GM12878 (cell line): ENCODE measurements around the gene OR5AR1. TPM values are rescaled to one million over a fixed set of nuclear protein-coding genes. Genes with fewer than 3 reads are reported as not detected.
A peak's percentile ranks its signal among the peaks of the same experiment; 100 is the strongest.

Experiments used
- ATAC-seq: fragments of 200-7000 bp; cut with Tn5 transposase; 3 replicates; pipeline ENCODE4 v1.9.1; 2020; ENCODE audit warnings: mild to moderate bottlenecking, moderate library complexity
- BruUV-seq: library from RNA; stranded (reverse); fragments of 400-500 nt; replicated peaks from 2 replicates; lab custom pipeline; 2021; lab: Mats Ljungman, UMichigan
- CTCF ChIA-PET: fragments of 300-600 bp; sonication (Branson Sonifier 250); formaldehyde crosslinking; extraction: SDS; loops from one replicate; lab custom pipeline; 2021; ENCODE audit warnings: inconsistent platforms; lab: Yijun Ruan, JAX
- POLR2A ChIA-PET: fragments of 350-600 bp; formaldehyde crosslinking; extraction: SDS; loops from one replicate; lab custom pipeline; 2021; ENCODE audit warnings: inconsistent platforms; lab: Charles Lee
- RAD21 ChIA-PET: fragments of 300-600 bp; sonication (Branson Sonifier 250); formaldehyde crosslinking; loops from one replicate; lab custom pipeline; 2023; ENCODE audit warnings: antibody characterized with exemption; ENCODE audit not compliant: unreplicated experiment; lab: Charles Lee
- SMC1A ChIA-PET: fragments of 300-600 bp; sonication (Branson Sonifier 250); formaldehyde crosslinking; loops from one replicate; lab custom pipeline; 2023; ENCODE audit not compliant: unreplicated experiment, uncharacterized antibody; lab: Charles Lee
- DNase-seq: peaks from one replicate; pipeline ENCODE4 v3.0.0-alpha.2; 2011; ENCODE audit warnings: low read depth, low spot score
- FAIRE-seq: peaks from 3 replicates; lab custom pipeline; 2011; peaks lifted over from hg19 to GRCh38; lab: Jason Lieb, UNC
- H2AFZ ChIP-seq: 2 replicates; pipeline ENCODE4 v1.6.0; 2011; ENCODE audit warnings: low read depth, low read length, control low read depth; ENCODE audit not compliant: control insufficient read depth
- H3K27ac ChIP-seq: 2 replicates; pipeline ENCODE4 v1.5.1; 2011; ENCODE audit warnings: control low read depth; ENCODE audit not compliant: control insufficient read depth, insufficient read depth
- H3K27me3 ChIP-seq, 2 experiments: replicated peaks in 1 of 2; 2 replicates each; pipeline versions ENCODE4 v1.6.0 to v1.6.1; 2011; ENCODE audit warnings: low read length in 1 of 2; ENCODE audit not compliant: control insufficient read depth in 2 of 2, insufficient read depth in 2 of 2
- H3K36me3 ChIP-seq, 2 experiments: 2 replicates each; pipeline ENCODE4 v1.5.1; 2011; ENCODE audit warnings: low read length in 1 of 2; ENCODE audit not compliant: control insufficient read depth in 2 of 2, insufficient read depth in 2 of 2
- H3K4me1 ChIP-seq: 2 replicates; pipeline ENCODE4 v1.6.1; 2011; ENCODE audit warnings: mild to moderate bottlenecking, low read length, moderate library complexity, mixed read lengths; ENCODE audit not compliant: control insufficient read depth, insufficient read depth
- H3K4me2 ChIP-seq: 2 replicates; pipeline ENCODE4 v1.6.0; 2011; ENCODE audit warnings: control low read depth; ENCODE audit not compliant: control insufficient read depth, insufficient read depth
- H3K4me3 ChIP-seq: fragments of 200-600 bp; sonication (generic); 2 replicates; pipeline ENCODE4 v1.5.1; 2016
- H3K79me2 ChIP-seq: 2 replicates; pipeline ENCODE4 v1.6.0; 2011; ENCODE audit warnings: low read length; ENCODE audit not compliant: control insufficient read depth, insufficient read depth
- H3K9ac ChIP-seq: 2 replicates; pipeline ENCODE4 v1.8.0; 2011; ENCODE audit warnings: low read length, control low read depth, mixed read lengths; ENCODE audit not compliant: control insufficient read depth, insufficient read depth
- H3K9me3 ChIP-seq: replicated peaks from 3 replicates; pipeline ENCODE4 v1.5.1; 2011; ENCODE audit warnings: mild to moderate bottlenecking, low read length; ENCODE audit not compliant: control insufficient read depth, insufficient read depth
- H4K20me1 ChIP-seq: 2 replicates; pipeline ENCODE4 v1.6.0; 2011; ENCODE audit not compliant: control insufficient read depth, insufficient read depth
- ATF7 ChIP-seq: fragments of 450-650 bp; IDR thresholded peaks from 2 replicates; pipeline ENCODE4 v1.6.1; 2016; ENCODE audit warnings: low read depth, mild to moderate bottlenecking
- CHD1 ChIP-seq: IDR thresholded peaks from 2 replicates; pipeline ENCODE4 v1.6.1; 2012; ENCODE audit warnings: low read depth, low read length, improper control_type of control experiment
- ETV6 ChIP-seq, 2 experiments: fragments of 450-650 bp in 1 of 2; IDR thresholded peaks in 1 of 2; conservative IDR thresholded peaks in 1 of 2; 2 replicates each; pipeline ENCODE4 v1.6.1; 2014; ENCODE audit warnings: antibody characterized with exemption in 1 of 2, borderline replicate concordance in 1 of 2, low read depth in 1 of 2, mild to moderate bottlenecking in 1 of 2, moderate library complexity in 1 of 2
- IKZF2 ChIP-seq, 2 experiments: fragments of 450-650 bp; IDR thresholded peaks; 2 replicates each; pipeline ENCODE4 v1.6.1; 2017; ENCODE audit warnings: mild to moderate bottlenecking in 2 of 2, moderate library complexity in 2 of 2
- SIN3A ChIP-seq: IDR thresholded peaks from 2 replicates; pipeline ENCODE4 v1.6.1; 2012; ENCODE audit warnings: low read depth, low read length, improper control_type of control experiment
- SREBF1 ChIP-seq: IDR thresholded peaks from 2 replicates; pipeline ENCODE4 v1.6.1; 2012; ENCODE audit warnings: mild to moderate bottlenecking, low read length
- ZNF274 ChIP-seq: IDR thresholded peaks from one replicate; pipeline ENCODE4 v1.8.0; 2011; ENCODE audit not compliant: insufficient read length, insufficient read depth
- ZNF622 ChIP-seq: fragments of 450-650 bp; IDR thresholded peaks from 2 replicates; pipeline ENCODE4 v1.6.1; 2017; ENCODE audit warnings: mild to moderate bottlenecking, inconsistent platforms
- WGBS: methylation state at CpG from one replicate; pipeline ENCODE4 v1.1.6; 2016; ENCODE audit warnings: low lambda C conversion rate; ENCODE audit not compliant: insufficient replicate concordance, insufficient coverage; ENCODE audit errors: missing lambda C conversion rate; 5-methylcytosine and 5-hydroxymethylcytosine counted together
- in situ Hi-C: fragments of 300-500 bp; cut with MboI; formaldehyde crosslinking; loops from 9 replicates; pipeline ENCODE4 v1.14.3; 2018; ENCODE audit warnings: mixed read lengths
- intact Hi-C: fragments of 100-400 bp; cut with micrococcal nuclease; formaldehyde crosslinking; loops from one replicate; pipeline ENCODE4 v1.14.2; 2022; ENCODE audit not compliant: unreplicated experiment
- polyA plus RNA-seq, 11 experiments: library from polyadenylated mRNA; depleted of rRNA in 4 of 11; unstranded in 6 of 11; stranded (reverse) in 5 of 11; fragments of >200 nt; fragmentation: Nextera tagmentation in 4 of 11; fragmentation: Illumina TruSeq in 1 of 11; extraction: Ambion mirVana in 4 of 11; extraction: Trizol in 1 of 11; gene quantifications; 1 replicate in 1 of 11; 2 replicates in 10 of 11; pipeline versions ENCODE4 v1.2.1 to v1.2.3, GENCODE V29; 2011 to 2016; ENCODE audit warnings: inconsistent platforms in 2 of 11, missing spikeins in 2 of 11, low read depth in 1 of 11
- total RNA-seq, 4 experiments: library from RNA; depleted of rRNA in 3 of 4; stranded (reverse); fragments of >200 nt in 3 of 4; fragmentation: Illumina TruSeq in 1 of 4; extraction: Trizol in 1 of 4; gene quantifications; 2 replicates each; pipeline versions ENCODE4 v1.2.1 to v1.2.3, GENCODE V29; 2013 to 2021
- TF ChIP-seq, protein P1 (sequence below): fragments of 450-650 bp; formaldehyde crosslinking; IDR thresholded peaks from 2 replicates; pipeline ENCODE4 v1.4.0; 2022; ENCODE audit warnings: mild to moderate bottlenecking, moderate library complexity
- TF ChIP-seq, protein P2 (sequence below): fragments of 450-650 bp; formaldehyde crosslinking; IDR thresholded peaks from 2 replicates; pipeline ENCODE4 v1.4.0; 2020; ENCODE audit warnings: mild to moderate bottlenecking, moderate library complexity

OR5AR1 gene
- total and polyA plus RNA-seq, 10 of the 15 experiments (the other 5 are each of a cell fraction or from before 2014, with no cell fraction given) = not detected

DNA sequence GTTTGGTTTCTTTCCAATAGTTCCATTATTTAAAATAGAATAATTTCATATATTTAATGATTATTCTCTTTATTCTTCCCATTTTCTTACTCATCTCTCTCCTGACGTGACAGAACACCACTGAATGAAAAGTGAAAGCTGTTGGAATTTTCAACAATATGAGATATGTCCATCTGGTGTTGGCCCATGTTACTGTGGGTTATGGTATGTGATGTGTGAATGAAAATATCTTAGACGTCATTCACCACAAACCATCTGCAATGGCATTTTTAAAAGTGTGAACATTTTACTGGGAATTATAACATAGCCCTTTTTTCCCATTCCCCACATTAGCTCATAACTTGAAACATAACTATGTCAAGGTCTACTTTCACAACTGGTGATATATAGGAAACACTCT lies 37.5 kb upstream of the OR5AR1 start:
- RAD21 ChIA-PET = interaction anchor here (2.6 kb wide), 1 partner anchor 156 kb away, joined by 12 read pairs; no protein-coding TSS in a partner anchor

DNA sequence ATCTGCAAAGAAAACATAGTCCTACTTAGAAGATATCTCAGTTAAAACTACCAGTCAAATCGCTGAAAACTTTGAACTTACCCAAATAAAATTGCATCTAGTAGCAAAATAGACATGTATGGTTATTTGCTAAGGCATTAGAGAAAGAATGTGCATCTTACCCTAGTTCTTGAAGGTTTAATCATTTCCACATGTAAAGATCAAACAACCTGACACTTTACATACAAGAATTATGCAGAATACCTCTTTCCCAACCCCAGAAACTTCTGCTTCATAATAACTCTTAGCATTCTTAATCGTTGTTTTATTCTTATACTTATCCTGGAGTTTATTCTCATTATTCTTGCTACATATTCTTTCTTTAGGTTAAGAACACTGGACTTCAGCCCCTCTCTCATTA lies 31.2 kb upstream of the OR5AR1 start:
- H4K20me1 ChIP-seq = no peaks in the 10 kb centered on the region
- H3K4me3 ChIP-seq = no peak overlapping the region
- H3K36me3 ChIP-seq = no peaks in the 10 kb centered on the region
- WGBS = 16% methylated on average over 2 of the region's 2 CpGs
- FAIRE-seq = no peak
- intact Hi-C loops = no loop called here
- H3K4me2 ChIP-seq = no peak overlapping the region
- no peaks in the 10 kb centered on the region for H3K27me3 ChIP-seq
- ATAC-seq = no peak
- CTCF ChIA-PET = no interaction called here
- POLR2A ChIA-PET = no interaction called here
- H3K27ac ChIP-seq = no peak overlapping the region
- DNase-seq = no peak
- H3K9ac ChIP-seq = no peak overlapping the region
- RAD21 ChIA-PET = no interaction called here
- H3K4me1 ChIP-seq = no peaks in the 10 kb centered on the region
- no TSS peak for BruUV-seq
- H3K9me3 ChIP-seq = no peaks in the 10 kb centered on the region
- no peak overlapping the region for H2AFZ ChIP-seq
- SMC1A ChIA-PET = no interaction called here
- H3K79me2 ChIP-seq = no peaks in the 10 kb centered on the region
- in situ Hi-C loops = no loop called here
- TF ChIP-seq CHD1 (no peak), SREBF1 (no peak), ZNF622 (no peak), ETV6 (conservative IDR thresholded peaks at IDR 0.05 in 1 of 2, IDR thresholded peaks at IDR 0.05 in 1 of 2; ENCODE audit: borderline replicate concordance in 1 of 2, low read depth in 1 of 2) (no peak), ZNF274 (no peak)
- TF ChIP-seq, protein P1, sequence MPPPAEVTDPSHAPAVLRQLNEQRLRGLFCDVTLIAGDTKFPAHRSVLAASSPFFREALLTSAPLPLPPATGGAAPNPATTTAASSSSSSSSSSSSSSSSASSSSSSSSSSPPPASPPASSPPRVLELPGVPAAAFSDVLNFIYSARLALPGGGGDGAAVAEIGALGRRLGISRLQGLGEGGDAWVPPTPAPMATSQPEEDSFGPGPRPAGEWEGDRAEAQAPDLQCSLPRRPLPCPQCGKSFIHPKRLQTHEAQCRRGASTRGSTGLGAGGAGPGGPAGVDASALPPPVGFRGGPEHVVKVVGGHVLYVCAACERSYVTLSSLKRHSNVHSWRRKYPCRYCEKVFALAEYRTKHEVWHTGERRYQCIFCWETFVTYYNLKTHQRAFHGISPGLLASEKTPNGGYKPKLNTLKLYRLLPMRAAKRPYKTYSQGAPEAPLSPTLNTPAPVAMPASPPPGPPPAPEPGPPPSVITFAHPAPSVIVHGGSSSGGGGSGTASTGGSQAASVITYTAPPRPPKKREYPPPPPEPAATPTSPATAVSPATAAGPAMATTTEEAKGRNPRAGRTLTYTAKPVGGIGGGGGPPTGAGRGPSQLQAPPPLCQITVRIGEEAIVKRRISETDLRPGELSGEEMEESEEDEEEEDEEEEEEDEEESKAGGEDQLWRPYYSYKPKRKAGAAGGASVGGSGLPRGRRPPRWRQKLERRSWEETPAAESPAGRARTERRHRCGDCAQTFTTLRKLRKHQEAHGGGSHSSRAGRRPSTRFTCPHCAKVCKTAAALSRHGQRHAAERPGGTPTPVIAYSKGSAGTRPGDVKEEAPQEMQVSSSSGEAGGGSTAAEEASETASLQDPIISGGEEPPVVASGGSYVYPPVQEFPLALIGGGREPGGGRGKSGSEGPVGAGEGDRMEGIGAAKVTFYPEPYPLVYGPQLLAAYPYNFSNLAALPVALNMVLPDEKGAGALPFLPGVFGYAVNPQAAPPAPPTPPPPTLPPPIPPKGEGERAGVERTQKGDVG (CRISPR knock-in tag) = no peak
- TF ChIP-seq, protein P2, sequence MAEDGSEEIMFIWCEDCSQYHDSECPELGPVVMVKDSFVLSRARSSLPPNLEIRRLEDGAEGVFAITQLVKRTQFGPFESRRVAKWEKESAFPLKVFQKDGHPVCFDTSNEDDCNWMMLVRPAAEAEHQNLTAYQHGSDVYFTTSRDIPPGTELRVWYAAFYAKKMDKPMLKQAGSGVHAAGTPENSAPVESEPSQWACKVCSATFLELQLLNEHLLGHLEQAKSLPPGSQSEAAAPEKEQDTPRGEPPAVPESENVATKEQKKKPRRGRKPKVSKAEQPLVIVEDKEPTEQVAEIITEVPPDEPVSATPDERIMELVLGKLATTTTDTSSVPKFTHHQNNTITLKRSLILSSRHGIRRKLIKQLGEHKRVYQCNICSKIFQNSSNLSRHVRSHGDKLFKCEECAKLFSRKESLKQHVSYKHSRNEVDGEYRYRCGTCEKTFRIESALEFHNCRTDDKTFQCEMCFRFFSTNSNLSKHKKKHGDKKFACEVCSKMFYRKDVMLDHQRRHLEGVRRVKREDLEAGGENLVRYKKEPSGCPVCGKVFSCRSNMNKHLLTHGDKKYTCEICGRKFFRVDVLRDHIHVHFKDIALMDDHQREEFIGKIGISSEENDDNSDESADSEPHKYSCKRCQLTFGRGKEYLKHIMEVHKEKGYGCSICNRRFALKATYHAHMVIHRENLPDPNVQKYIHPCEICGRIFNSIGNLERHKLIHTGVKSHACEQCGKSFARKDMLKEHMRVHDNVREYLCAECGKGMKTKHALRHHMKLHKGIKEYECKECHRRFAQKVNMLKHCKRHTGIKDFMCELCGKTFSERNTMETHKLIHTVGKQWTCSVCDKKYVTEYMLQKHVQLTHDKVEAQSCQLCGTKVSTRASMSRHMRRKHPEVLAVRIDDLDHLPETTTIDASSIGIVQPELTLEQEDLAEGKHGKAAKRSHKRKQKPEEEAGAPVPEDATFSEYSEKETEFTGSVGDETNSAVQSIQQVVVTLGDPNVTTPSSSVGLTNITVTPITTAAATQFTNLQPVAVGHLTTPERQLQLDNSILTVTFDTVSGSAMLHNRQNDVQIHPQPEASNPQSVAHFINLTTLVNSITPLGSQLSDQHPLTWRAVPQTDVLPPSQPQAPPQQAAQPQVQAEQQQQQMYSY (CRISPR knock-in tag) = no peak

More for the DNA sequence above, 37.5 kb upstream of the OR5AR1 start:
- no peak overlapping the region for H2AFZ ChIP-seq
- no peaks in the 10 kb centered on the region for H4K20me1 ChIP-seq
- H3K4me2 ChIP-seq = no peak overlapping the region
- in situ Hi-C loops = no loop called here
- no TSS peak for BruUV-seq
- ChIA-PET CTCF (interaction anchor here (0.7 to 1.7 kb wide), 4 partner anchors 12 to 159 kb away, joined by 3 to 5 read pairs (median 4); partner anchors contain the start of gene OR5M1), SMC1A (interaction anchor here (0.7 to 2.4 kb wide), 3 partner anchors 22 to 186 kb away, joined by 3 to 19 read pairs (median 3); no protein-coding TSS in a partner anchor)
- 0% methylated on average over 2 of the region's 2 CpGs for WGBS
- DNase-seq = no peak
- no peak overlapping the region for H3K4me3 ChIP-seq
- no peaks in the 10 kb centered on the region for H3K9me3 ChIP-seq
- TF ChIP-seq IKZF2 (IDR thresholded peaks at IDR 0.05) (peak in 1 of 2 experiments; percentile 18; a peak in 2 of 4 replicates), SIN3A (no peak), ATF7 (0 out of 2 replicates have a peak, but pooled peaks have one; percentile 24)
- TF ChIP-seq, all 136 proteins: peak for 2
- Histone ChIP-seq H3K27ac (no peak overlapping the region), H3K4me1 (no peaks in the 10 kb centered on the region), H3K27me3 (no peaks in the 10 kb centered on the region), H3K79me2 (no peaks in the 10 kb centered on the region), H3K9ac (no peak overlapping the region), H3K36me3 (no peaks in the 10 kb centered on the region)
- FAIRE-seq (no peak), ATAC-seq (peak; percentile 26; the same call in 1 of the 3 replicates)
- POLR2A ChIA-PET = no interaction called here
- intact Hi-C loops = loop anchor here (10.0 kb wide), 1 partner anchor 639 kb away; no protein-coding TSS in a partner anchor
